BE2C (cell line): ENCODE results near the gene SPRY2.

Experiments
- DNase-seq: peaks from one replicate; pipeline ENCODE4 v3.0.0-alpha.2; 2020
- H3K27me3 ChIP-seq: fragments of 250-450 bp; sonication (Bioruptor Pico); 2 replicates; pipeline ENCODE4 v1.5.1; 2020; ENCODE audit warnings: mild to moderate bottlenecking
- H3K36me3 ChIP-seq: fragments of 250-450 bp; sonication (Bioruptor Pico); 2 replicates; pipeline ENCODE4 v1.5.1; 2020; ENCODE audit warnings: mild to moderate bottlenecking
- H3K4me1 ChIP-seq: fragments of 250-450 bp; sonication (Bioruptor Pico); 2 replicates; pipeline ENCODE4 v1.5.1; 2020
- H3K4me3 ChIP-seq: 2 replicates; pipeline ENCODE4 v1.5.1; 2011; ENCODE audit warnings: low read depth, low read length
- H3K9me3 ChIP-seq: fragments of 250-450 bp; sonication (Bioruptor Pico); 2 replicates; pipeline ENCODE4 v1.5.1; 2020
- TF ChIP-seq, protein P1 (sequence below): IDR thresholded peaks from 2 replicates; pipeline ENCODE4 v1.5.1; 2012; ENCODE audit warnings: mild to moderate bottlenecking, low read depth, low read length

Gene SPRY2

DNA sequence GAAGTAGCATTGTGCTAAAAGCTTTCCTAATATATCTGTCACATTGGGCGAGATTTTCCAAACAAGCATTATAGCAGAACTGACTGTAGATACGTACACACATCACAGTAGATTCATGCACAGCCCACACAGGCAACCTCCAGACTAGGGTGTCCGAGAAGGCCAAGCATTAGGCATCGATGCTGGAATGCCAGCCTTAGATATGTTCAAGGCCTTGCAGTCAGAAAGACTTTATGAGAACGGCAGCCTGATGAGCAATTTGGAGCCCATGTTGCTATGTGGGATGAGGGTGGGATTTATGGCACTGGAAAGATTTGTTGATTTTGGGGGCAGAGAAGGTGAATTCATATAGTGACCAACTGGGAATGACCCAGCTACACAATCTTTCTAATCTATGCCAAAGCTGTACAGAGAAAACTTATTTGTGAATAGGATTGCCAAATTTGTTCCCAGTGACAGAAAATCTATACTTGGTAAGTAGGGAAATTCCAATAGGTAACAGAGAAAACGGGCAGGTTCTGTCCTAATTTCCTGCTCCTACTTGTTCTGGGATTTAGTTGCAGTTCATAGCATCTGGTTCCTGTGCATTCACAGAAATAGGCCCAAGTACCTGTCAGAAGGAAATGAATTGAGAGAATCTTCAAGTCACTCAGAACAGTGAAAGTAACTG, 31.0 kb upstream of the SPRY2 start:
- no peak overlapping the region for H3K4me3 ChIP-seq
- DNase-seq: no peak
- no peaks in the 10 kb centered on the region for H3K27me3 ChIP-seq
- TF ChIP-seq, protein P1, sequence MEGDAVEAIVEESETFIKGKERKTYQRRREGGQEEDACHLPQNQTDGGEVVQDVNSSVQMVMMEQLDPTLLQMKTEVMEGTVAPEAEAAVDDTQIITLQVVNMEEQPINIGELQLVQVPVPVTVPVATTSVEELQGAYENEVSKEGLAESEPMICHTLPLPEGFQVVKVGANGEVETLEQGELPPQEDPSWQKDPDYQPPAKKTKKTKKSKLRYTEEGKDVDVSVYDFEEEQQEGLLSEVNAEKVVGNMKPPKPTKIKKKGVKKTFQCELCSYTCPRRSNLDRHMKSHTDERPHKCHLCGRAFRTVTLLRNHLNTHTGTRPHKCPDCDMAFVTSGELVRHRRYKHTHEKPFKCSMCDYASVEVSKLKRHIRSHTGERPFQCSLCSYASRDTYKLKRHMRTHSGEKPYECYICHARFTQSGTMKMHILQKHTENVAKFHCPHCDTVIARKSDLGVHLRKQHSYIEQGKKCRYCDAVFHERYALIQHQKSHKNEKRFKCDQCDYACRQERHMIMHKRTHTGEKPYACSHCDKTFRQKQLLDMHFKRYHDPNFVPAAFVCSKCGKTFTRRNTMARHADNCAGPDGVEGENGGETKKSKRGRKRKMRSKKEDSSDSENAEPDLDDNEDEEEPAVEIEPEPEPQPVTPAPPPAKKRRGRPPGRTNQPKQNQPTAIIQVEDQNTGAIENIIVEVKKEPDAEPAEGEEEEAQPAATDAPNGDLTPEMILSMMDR: no peak
- no peaks in the 10 kb centered on the region for H3K36me3 ChIP-seq
- no peaks in the 10 kb centered on the region for H3K9me3 ChIP-seq
- no peaks in the 10 kb centered on the region for H3K4me1 ChIP-seq

DNA sequence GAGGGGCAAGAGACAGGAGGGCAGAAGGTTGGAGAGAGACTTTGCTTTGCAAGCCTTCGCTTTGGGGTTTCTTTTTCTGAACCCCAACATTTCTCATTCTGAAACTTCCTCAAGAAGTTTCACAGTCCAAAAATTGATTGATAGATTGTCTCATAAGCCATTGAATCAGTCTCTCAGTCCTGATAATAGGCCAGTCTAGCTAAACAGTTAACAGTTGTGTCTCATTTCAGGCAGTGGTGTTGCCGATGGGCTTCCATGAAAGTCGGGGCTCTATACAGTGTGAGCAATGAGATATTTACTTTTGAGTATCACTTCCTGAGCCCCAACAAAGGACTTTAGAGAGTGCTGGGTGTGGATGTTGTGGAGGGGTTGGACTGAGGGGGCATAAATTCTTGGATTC, 26.5 kb upstream of the SPRY2 start:
- Histone ChIP-seq H3K9me3 (no peaks in the 10 kb centered on the region), H3K4me1 (no peaks in the 10 kb centered on the region)

DNA sequence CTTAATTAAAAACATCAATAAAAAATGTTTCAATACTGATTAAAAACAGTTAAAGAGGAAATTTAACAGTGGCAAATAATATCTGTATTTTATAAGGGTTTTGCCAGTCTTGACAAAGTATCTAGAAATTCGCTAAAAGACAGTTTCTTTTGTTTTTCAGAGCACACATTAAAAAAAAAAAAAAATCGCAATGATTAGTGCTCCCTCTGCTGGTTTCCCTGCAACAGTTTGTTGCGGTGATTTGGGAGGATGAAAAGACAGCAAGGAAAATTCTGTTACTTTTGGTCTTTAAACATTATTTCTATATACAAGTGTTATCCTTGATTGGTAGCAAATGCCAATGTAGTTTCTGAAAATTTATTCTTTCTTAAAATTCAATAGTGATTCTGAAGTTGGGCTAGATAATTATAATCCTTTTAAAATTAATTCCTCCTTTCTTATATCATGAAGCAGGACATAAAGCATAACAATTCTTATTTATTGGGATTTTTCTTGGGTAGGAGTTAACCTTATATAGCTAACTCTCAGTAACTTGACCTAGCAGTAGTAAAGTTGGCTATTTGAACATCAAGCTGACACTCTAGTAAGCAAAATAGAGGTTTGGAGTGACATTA, 23.1 kb upstream of the SPRY2 start:
- DNase-seq: no peak
- TF ChIP-seq, protein P1: peak; percentile 85
- Histone ChIP-seq H3K4me3 (peak overlapping the region; percentile 17; the same call in 1 of the 2 replicates), H3K27me3 (no peaks in the 10 kb centered on the region), H3K9me3 (no peaks in the 10 kb centered on the region), H3K36me3 (no peaks in the 10 kb centered on the region), H3K4me1 (peaks cover 3% of the 10 kb centered on the region; the same call in 1 of the 2 replicates)

More for the DNA sequence above, 26.5 kb upstream of the SPRY2 start:
- Histone ChIP-seq H3K36me3 (no peaks in the 10 kb centered on the region), H3K4me3 (no peak overlapping the region), H3K27me3 (no peaks in the 10 kb centered on the region)
- TF ChIP-seq, protein P1: no peak
- no peak for DNase-seq

DNA sequence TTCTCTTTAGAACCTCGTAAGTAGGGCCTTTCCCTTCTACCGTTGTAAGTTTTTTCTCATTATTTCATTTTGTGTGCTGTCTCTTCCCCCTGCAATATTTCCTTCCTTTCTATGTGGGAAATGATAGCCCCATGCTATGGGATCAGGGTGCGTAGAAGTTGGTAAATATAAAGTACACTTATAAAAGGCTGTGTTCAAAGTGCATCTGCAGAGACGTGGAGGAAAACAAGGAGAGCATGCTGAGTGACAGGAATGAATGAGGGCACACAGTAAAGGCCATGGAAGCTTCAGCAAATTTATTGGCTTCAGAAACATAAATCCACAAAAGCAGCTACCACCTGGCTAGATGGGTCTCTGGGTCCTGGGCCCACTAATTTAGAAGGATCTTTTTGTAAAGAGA, 21.6 kb upstream of the SPRY2 start:
- Histone ChIP-seq H3K4me1 (peaks cover 3% of the 10 kb centered on the region; the same call in 1 of the 2 replicates), H3K4me3 (no peak overlapping the region)
- TF ChIP-seq, protein P1: no peak

DNA sequence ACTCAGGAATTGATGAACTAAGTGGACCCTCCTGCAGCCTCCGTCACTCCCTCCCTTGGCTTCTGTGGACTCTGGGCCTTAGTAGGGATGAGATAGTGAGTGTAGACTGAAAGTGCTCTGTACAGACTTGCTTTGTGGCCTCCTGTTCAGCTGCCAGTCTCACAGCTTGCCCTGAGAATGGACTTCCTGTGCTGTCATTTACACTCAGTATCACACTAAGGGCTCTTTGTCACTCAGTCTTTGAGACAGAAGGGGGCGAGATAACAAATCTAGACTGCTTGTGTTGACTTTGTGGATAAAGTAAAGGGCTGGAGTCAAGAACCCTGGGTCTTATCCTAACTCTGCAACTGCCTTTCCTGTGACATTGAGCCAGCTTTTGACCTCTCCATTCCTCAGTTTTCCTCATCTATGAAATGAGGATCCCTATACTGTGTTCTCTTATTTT, 21.0 kb upstream of the SPRY2 start:
- Histone ChIP-seq H3K36me3 (no peaks in the 10 kb centered on the region), H3K27me3 (no peaks in the 10 kb centered on the region), H3K4me3 (no peak overlapping the region), H3K9me3 (no peaks in the 10 kb centered on the region), H3K4me1 (peaks cover 3% of the 10 kb centered on the region; the same call in 1 of the 2 replicates)
- DNase-seq: no peak
- TF ChIP-seq, protein P1: peak; percentile 22

More for the DNA sequence above, 21.6 kb upstream of the SPRY2 start:
- H3K9me3 ChIP-seq: no peaks in the 10 kb centered on the region
- DNase-seq: no peak
- H3K27me3 ChIP-seq: no peaks in the 10 kb centered on the region
- H3K36me3 ChIP-seq: no peaks in the 10 kb centered on the region

DNA sequence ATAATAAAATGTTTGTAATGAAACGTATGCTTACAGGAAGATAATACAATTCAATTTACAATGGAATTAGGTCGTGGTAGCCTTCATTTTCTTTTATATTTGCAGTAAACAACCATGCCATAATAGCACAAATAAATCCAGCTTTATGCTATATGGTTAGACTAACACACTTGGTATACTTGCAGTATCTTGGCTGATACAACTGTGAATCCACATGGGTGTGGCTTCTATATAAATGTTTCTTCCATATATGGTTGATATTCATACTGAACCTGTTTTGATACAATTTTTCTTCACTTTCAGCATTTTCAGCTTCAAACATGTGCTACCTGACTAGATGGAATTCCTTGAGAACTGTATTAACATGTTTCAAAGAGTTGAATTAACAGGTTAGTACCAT, 20.4 kb upstream of the SPRY2 start:
- H3K36me3 ChIP-seq: no peaks in the 10 kb centered on the region
- peaks cover 3% of the 10 kb centered on the region; the same call in 1 of the 2 replicates for H3K4me1 ChIP-seq
- H3K4me3 ChIP-seq: no peak overlapping the region
- no peaks in the 10 kb centered on the region for H3K9me3 ChIP-seq
- no peaks in the 10 kb centered on the region for H3K27me3 ChIP-seq
- no peak for DNase-seq
- TF ChIP-seq, protein P1: no peak
